GM12872 (cell line): Measurements from ENCODE around the gene PBX2.

Source experiments
- CTCF ChIP-seq: IDR thresholded peaks from 3 replicates; pipeline ENCODE4 v1.5.1; 2011; ENCODE audit warnings: low read depth, mild to moderate bottlenecking, low read length, moderate library complexity; ENCODE audit not compliant: insufficient read depth

Gene PBX2

DNA sequence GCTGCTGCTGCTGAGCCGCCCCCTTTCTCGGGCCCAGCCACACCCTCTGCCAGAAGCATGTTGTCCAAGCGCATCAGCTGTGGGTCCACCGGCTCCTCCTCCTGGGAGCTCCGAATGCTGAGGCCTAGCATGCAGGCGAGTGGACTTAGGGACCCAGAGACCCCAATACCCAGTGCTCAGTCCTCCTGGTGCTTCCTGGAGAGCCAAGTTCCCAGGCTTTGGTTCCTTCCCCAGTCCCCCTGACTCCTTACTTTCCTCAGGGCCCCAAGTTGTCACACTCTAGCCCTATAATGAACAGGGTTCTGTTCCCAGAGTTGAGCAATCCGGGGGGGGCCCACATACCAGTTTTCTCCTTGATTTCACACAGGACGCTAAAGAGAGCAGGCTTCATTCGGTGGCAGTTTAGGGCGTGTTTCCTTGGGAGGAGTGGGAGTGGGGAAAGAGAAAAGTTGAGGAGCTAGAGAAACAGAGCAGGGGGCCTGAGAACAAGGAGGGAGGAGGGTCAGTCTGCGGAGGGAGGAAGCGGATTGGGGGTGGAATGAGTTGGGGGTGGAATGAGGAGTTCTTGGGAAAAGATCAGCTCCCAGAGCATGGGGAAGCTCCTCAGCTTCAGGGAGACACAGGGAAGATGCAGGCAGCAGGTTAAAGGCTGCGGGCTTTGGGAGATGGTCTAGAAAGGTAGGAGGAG, 1.5 kb downstream of the PBX2 start:
- no peak for TF ChIP-seq CTCF

GRCh38 chr6:32187009-32187709, 2.8 kb downstream of the PBX2 start:
- TF ChIP-seq CTCF, result no peak

DNA sequence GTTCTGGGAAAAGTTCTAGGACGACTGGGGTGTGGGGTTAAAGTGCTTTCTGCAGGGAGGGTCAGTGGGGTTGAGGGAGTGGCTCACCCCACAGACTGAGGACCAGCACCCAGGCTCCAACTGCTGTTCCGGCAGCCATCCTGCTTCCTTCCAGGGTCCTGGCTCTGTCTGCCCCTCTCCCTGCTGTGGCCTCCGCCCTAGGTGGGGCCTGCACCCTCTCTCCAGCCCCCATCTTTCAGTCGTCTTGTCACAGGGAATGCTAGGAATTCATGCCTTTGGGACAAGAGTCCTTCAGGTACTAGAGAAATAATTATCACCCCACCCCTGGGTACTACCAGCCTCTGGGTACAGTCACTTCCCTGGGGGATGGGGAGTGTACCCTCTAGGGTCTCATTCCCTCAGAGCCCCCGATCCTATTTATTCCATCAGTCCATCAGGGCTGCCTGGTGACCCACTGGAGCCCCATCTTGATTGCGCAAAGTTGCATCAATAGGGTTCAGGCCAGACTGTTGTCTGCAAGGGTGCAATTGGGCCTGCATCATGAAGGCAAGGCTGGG, 5.8 kb downstream of the PBX2 start, which contains the start of gene AGER:
Gene AGER, minus strand, starts transcription at position 170 of the 557 bp plus-strand sequence. Its CDS starts 31 bp downstream, at position 139.
- no peak for TF ChIP-seq CTCF

DNA sequence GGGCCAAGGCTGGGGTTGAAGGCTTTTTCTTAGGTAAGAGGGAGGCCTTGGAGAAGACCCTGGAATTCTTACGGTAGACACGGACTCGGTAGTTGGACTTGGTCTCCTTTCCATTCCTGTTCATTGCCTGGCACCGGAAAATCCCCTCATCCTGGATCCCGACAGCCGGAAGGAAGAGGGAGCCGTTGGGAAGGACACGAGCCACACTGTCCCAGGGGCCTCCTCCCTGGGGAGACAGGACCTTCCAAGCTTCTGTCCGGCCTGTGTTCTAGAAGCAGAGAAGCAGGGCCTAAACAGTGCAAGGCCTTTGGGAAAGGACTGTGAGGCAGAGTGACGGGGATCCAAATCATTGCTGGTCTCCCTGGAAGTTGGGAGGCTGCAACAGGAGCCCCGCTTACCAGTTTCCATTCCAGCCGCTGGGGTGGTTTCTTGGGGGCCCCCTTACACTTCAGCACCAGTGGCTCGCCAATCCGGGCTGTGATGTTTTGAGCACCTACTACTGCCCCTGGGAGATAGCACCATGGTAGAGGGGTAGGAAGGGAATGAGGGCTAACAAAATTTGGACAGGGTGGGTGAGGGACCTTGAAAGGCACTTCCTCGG, 6.4 kb downstream of the PBX2 start:
- TF ChIP-seq CTCF, result no peak

GRCh38 chr6:32183030-32183429, 7.0 kb downstream of the PBX2 start:
- no peak for TF ChIP-seq CTCF

DNA sequence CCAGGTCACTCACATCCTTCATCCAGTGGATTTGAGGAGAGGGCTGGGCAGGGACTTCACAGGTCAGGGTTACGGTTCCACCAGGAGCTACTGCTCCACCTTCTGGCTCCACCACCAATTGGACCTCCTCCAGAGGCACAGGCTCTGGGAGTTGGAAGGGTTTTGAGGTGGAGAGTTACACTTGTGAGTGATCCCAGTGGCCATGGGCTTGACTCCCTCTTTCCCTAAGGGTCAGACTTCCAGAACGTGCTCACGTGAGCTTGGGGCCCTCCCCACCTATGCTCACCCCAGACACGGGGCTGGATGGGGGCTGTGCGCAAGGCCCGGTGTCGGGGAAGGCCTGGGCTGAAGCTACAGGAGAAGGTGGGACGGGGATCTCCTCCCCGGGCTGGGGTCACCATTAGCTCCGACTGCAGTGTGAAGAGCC, 7.4 kb downstream of the PBX2 start:
- TF ChIP-seq CTCF, result no peak

GRCh38 chr6:32181915-32182529, 8.0 kb downstream of the PBX2 start:
- TF ChIP-seq CTCF, result no peak
